Measurements from ENCODE around the gene MAST2.

- no peak for TF ChIP-seq CTCF (IDR thresholded peaks at IDR 0.05)
- TF ChIP-seq POLR2A (IDR thresholded peaks at IDR 0.05): no peak
Observed at GRCh38 chr1:45942411-45942810, 139.0 kb downstream of the MAST2 start.

All from lower leg skin (tissue), 3 donors.